Sigmoid colon (tissue), 7 donors: Measurements from ENCODE around the gene CACNA2D3. TPM values are rescaled to one million over a fixed set of nuclear protein-coding genes. Genes with fewer than 3 reads are reported as not detected.
"Not testable (repeated sequence)": the region's sequence is repeated elsewhere in the genome, so short reads cannot be mapped to it uniquely, and the experiment has no call there.

ENCODE experiments used
- DNase-seq: peaks from one replicate; pipeline ENCODE4 v3.0.0-alpha.2; 2019
- H3K27ac ChIP-seq, 4 donors: fragments of 200-600 bp; sonication (generic); one replicate each; pipeline ENCODE4 v1.5.1; 2016 to 2019; ENCODE audit warnings: mild to moderate bottlenecking in 1 of 4
- H3K27me3 ChIP-seq, 3 donors: fragments of 200-600 bp; sonication (generic); one replicate each; pipeline ENCODE4 v1.5.1; 2019; ENCODE audit warnings: mild to moderate bottlenecking in 1 of 3
- H3K36me3 ChIP-seq, 4 donors: fragments of 200-600 bp; sonication (generic); one replicate each; pipeline ENCODE4 v1.5.1; 2016 to 2019
- H3K4me1 ChIP-seq, 4 donors: fragments of 200-600 bp; sonication (generic); one replicate each; pipeline ENCODE4 v1.5.1; 2017 to 2019
- H3K4me3 ChIP-seq, 4 donors: fragments of 200-600 bp; sonication (generic); one replicate each; pipeline ENCODE4 v1.5.1; 2017 to 2019; ENCODE audit warnings: mild to moderate bottlenecking in 2 of 4, moderate library complexity in 1 of 4
- H3K9me3 ChIP-seq, 4 donors: fragments of 200-600 bp in 3 of 4; sonication (generic) in 3 of 4; one replicate each; pipeline versions ENCODE4 v1.5.1 to v1.6.1; 2013 to 2019
- CTCF ChIP-seq, 4 experiments: fragments of 450-650 bp in 3 of 4; fragments of 200-600 bp in 1 of 4; IDR thresholded peaks; one replicate each; pipeline ENCODE4 v1.5.1; 2016 to 2019; ENCODE audit warnings: antibody characterized with exemption in 4 of 4, mild to moderate bottlenecking in 3 of 4, moderate library complexity in 2 of 4
- EP300 ChIP-seq, 4 donors: sonication (generic); formaldehyde crosslinking; IDR thresholded peaks; one replicate each; pipeline ENCODE4 v1.6.1; 2017; ENCODE audit warnings: antibody characterized with exemption in 4 of 4
- POLR2A ChIP-seq, 2 donors: fragments of 450-650 bp; IDR thresholded peaks; one replicate each; pipeline ENCODE4 v1.6.1; 2016; ENCODE audit warnings: antibody characterized with exemption in 2 of 2, mild to moderate bottlenecking in 2 of 2, moderate library complexity in 2 of 2
- POLR2AphosphoS5 ChIP-seq, 4 donors: sonication (generic); formaldehyde crosslinking; IDR thresholded peaks; one replicate each; pipeline ENCODE4 v1.6.1; 2017; ENCODE audit warnings: antibody characterized with exemption in 4 of 4
- WGBS, 2 donors: extraction: QIAGEN DNeasy Blood & Tissue Kit; methylation state at CpG; one replicate each; pipeline ENCODE4 v1.1.7; 2013; 5-methylcytosine and 5-hydroxymethylcytosine counted together
- intact Hi-C: fragments of 100-400 bp; cut with DNase I; formaldehyde crosslinking; loops from one replicate; pipeline ENCODE4 v1.15.1; 2023
- polyA plus RNA-seq, 3 donors: library from polyadenylated mRNA; stranded (reverse); fragments of 200-250 nt; gene quantifications; one replicate each; pipeline ENCODE4 v1.2.3, GENCODE V29; 2013
- total RNA-seq, 4 donors: library from RNA; depleted of rRNA; stranded (reverse); fragments of >200 nt; gene quantifications; one replicate each; pipeline ENCODE4 v1.1.0, GENCODE V29; 2016
- donor health status: healthy with polysubstance abuse.
- donor health status: Bipolar disorder and iron deficiency.
- donor health status: healthy.

CACNA2D3 gene
- total and polyA plus RNA-seq, 7 donors: 0.32 to 10.2 (median 4.8) TPM; not detected in 1

- intact Hi-C loops: no loop called here
- Histone ChIP-seq H3K27ac (no peak overlapping the region), H3K4me3 (no peak overlapping the region), H3K27me3 (no peaks in the 10 kb centered on the region), H3K36me3 (no peaks in the 10 kb centered on the region), H3K9me3 (no peaks in the 10 kb centered on the region), H3K4me1 (no peaks in the 10 kb centered on the region)
- DNase-seq: no peak
- TF ChIP-seq POLR2A (IDR thresholded peaks at IDR 0.05): no peak
- no peak for TF ChIP-seq EP300 (IDR thresholded peaks at IDR 0.05)
- 81 to 84% methylated on average over 6 of the region's 6 CpGs for WGBS, 2 donors
Measured at GRCh38 chr3:54631516-54632325, 509.4 kb downstream of the CACNA2D3 start.

- TF ChIP-seq POLR2A (IDR thresholded peaks at IDR 0.05): no peak
- no peak for TF ChIP-seq EP300 (IDR thresholded peaks at IDR 0.05)
- no peak for TF ChIP-seq POLR2AphosphoS5 (IDR thresholded peaks at IDR 0.05)
- no peak for TF ChIP-seq CTCF (IDR thresholded peaks at IDR 0.05)
- Histone ChIP-seq H3K4me3 (no peak overlapping the region), H3K27me3 (no peaks in the 10 kb centered on the region), H3K4me1 (no peaks in the 10 kb centered on the region), H3K27ac (no peak overlapping the region), H3K36me3 (no peaks in the 10 kb centered on the region), H3K9me3 (no peaks in the 10 kb centered on the region)
- DNase-seq: no peak
- WGBS, 2 donors: 96% methylated on average over 1 of the region's 1 CpG
- intact Hi-C loops: no loop called here
Measured at GRCh38 chr3:54632326-54632665, 509.9 kb downstream of the CACNA2D3 start.

GRCh38 chr3:54632834-54633233 lies 510.5 kb downstream of the CACNA2D3 start:
- intact Hi-C loops: no loop called here
- Histone ChIP-seq H3K27ac (no peak overlapping the region), H3K36me3 (no peaks in the 10 kb centered on the region), H3K27me3 (no peaks in the 10 kb centered on the region), H3K4me1 (no peaks in the 10 kb centered on the region), H3K9me3 (no peaks in the 10 kb centered on the region), H3K4me3 (no peak overlapping the region)
- DNase-seq: no peak
- 95 to 98% methylated on average over 6 of the region's 6 CpGs for WGBS, 2 donors
- TF ChIP-seq CTCF (IDR thresholded peaks at IDR 0.05) (no peak), EP300 (IDR thresholded peaks at IDR 0.05) (no peak), POLR2AphosphoS5 (IDR thresholded peaks at IDR 0.05) (no peak), POLR2A (IDR thresholded peaks at IDR 0.05) (no peak)

GRCh38 chr3:54633444-54634121 lies 511.2 kb downstream of the CACNA2D3 start:
- intact Hi-C loops: no loop called here
- TF ChIP-seq POLR2AphosphoS5 (IDR thresholded peaks at IDR 0.05) (no peak), EP300 (IDR thresholded peaks at IDR 0.05) (no peak), POLR2A (IDR thresholded peaks at IDR 0.05) (no peak), CTCF (IDR thresholded peaks at IDR 0.05) (no peak)
- Histone ChIP-seq H3K4me1 (no peaks in the 10 kb centered on the region), H3K27me3 (no peaks in the 10 kb centered on the region), H3K27ac (no peak overlapping the region), H3K36me3 (no peaks in the 10 kb centered on the region), H3K4me3 (no peak overlapping the region), H3K9me3 (no peaks in the 10 kb centered on the region)
- 80 to 84% methylated on average over 10 of the region's 10 CpGs for WGBS, 2 donors
- no peak for DNase-seq

- Histone ChIP-seq H3K4me1 (no peaks in the 10 kb centered on the region), H3K4me3 (no peak overlapping the region), H3K9me3 (no peaks in the 10 kb centered on the region), H3K27me3 (no peaks in the 10 kb centered on the region), H3K36me3 (no peaks in the 10 kb centered on the region), H3K27ac (no peak overlapping the region)
- intact Hi-C loops: no loop called here
- WGBS, 2 donors: 82 to 85% methylated on average over 3 of the region's 3 CpGs
- no peak for DNase-seq
- TF ChIP-seq CTCF (IDR thresholded peaks at IDR 0.05) (no peak), POLR2AphosphoS5 (IDR thresholded peaks at IDR 0.05) (no peak), POLR2A (IDR thresholded peaks at IDR 0.05) (no peak), EP300 (IDR thresholded peaks at IDR 0.05) (no peak)
Measured at GRCh38 chr3:54634122-54634469, 511.7 kb downstream of the CACNA2D3 start.

GRCh38 chr3:54639790-54640372 lies 517.5 kb downstream of the CACNA2D3 start:
- WGBS, 2 donors: 27 to 66% methylated on average over 12 of the region's 12 CpGs
- intact Hi-C loops, H3K27ac ChIP-seq, H3K4me3 ChIP-seq, H3K4me1 ChIP-seq, H3K27me3 ChIP-seq, H3K36me3 ChIP-seq, DNase-seq, H3K9me3 ChIP-seq: not testable (repeated sequence)
